ENCODE measurements around the gene MTMR6. TPM values are rescaled to one million over a fixed set of nuclear protein-coding genes. Genes with fewer than 3 reads are reported as not detected.

MTMR6 gene
- polyA plus RNA-seq, 1 donor (not counting 4 experiments of a cell fraction or from before 2014, with no cell fraction given), result 20.3 TPM

GRCh38 chr13:25295228-25295627 is 7.9 kb upstream of the MTMR6 start:
- DNase-seq (ENCODE audit: low read depth, low spot score) (no peak), FAIRE-seq (no peak)
- Histone ChIP-seq H3K27ac (ENCODE audit: control insufficient read depth, insufficient read depth, low read length) (no peak overlapping the region), H3K36me3 (ENCODE audit: control insufficient read depth in 2 of 2, extremely low read depth in 1 of 2, insufficient read depth in 2 of 2, low read length in 2 of 2) (no peaks in the 10 kb centered on the region), H3K9ac (ENCODE audit: control insufficient read depth, extremely low read depth, insufficient read depth, low read length) (no peak overlapping the region), H3K27me3 (ENCODE audit: control insufficient read depth, extremely low read depth, insufficient read depth, low read length) (peaks cover 4% of the 10 kb centered on the region), H3K9me1 (ENCODE audit: control insufficient read depth, extremely low read depth, insufficient read depth, low read length) (no peaks in the 10 kb centered on the region), H2AFZ (ENCODE audit: control insufficient read depth, low read length) (no peak overlapping the region), H3K4me1 (ENCODE audit: control insufficient read depth, extremely low read depth, insufficient read depth, low read length) (no peaks in the 10 kb centered on the region), H4K20me1 (ENCODE audit: control insufficient read depth, extremely low read depth, insufficient read depth, low read length) (no peaks in the 10 kb centered on the region), H3K79me2 (ENCODE audit: control insufficient read depth, insufficient read depth, low read length) (no peaks in the 10 kb centered on the region), H3K4me2 (ENCODE audit: control insufficient read depth, extremely low read depth, insufficient read depth, low read depth, low read length) (no peak overlapping the region), H3K4me3 (ENCODE audit: control insufficient read depth in 2 of 3, extremely low read depth in 1 of 3, insufficient read depth in 2 of 3, low read depth in 1 of 3, low read length in 3 of 3) (no peak overlapping the region), H3K9me3 (ENCODE audit: control insufficient read depth, low read depth, low read length) (no peaks in the 10 kb centered on the region)
- dilution Hi-C loops (cut with MboI; ENCODE audit: extremely low pct_ligation_motif_present, low sequenced_read_pairs), result no loop called here
- TF ChIP-seq, protein P1, sequence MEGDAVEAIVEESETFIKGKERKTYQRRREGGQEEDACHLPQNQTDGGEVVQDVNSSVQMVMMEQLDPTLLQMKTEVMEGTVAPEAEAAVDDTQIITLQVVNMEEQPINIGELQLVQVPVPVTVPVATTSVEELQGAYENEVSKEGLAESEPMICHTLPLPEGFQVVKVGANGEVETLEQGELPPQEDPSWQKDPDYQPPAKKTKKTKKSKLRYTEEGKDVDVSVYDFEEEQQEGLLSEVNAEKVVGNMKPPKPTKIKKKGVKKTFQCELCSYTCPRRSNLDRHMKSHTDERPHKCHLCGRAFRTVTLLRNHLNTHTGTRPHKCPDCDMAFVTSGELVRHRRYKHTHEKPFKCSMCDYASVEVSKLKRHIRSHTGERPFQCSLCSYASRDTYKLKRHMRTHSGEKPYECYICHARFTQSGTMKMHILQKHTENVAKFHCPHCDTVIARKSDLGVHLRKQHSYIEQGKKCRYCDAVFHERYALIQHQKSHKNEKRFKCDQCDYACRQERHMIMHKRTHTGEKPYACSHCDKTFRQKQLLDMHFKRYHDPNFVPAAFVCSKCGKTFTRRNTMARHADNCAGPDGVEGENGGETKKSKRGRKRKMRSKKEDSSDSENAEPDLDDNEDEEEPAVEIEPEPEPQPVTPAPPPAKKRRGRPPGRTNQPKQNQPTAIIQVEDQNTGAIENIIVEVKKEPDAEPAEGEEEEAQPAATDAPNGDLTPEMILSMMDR (optimal IDR thresholded peaks at IDR 0.05 in 1 of 3, IDR thresholded peaks at IDR 0.05 in 1 of 3, conservative IDR thresholded peaks at IDR 0.05 in 1 of 3; ENCODE audit: extremely low read depth in 1 of 3, insufficient read depth in 2 of 3, low read length in 3 of 3), result no peak
- TF ChIP-seq EZH2 (IDR thresholded peaks at IDR 0.05; ENCODE audit: low read length), result no peak

DNA sequence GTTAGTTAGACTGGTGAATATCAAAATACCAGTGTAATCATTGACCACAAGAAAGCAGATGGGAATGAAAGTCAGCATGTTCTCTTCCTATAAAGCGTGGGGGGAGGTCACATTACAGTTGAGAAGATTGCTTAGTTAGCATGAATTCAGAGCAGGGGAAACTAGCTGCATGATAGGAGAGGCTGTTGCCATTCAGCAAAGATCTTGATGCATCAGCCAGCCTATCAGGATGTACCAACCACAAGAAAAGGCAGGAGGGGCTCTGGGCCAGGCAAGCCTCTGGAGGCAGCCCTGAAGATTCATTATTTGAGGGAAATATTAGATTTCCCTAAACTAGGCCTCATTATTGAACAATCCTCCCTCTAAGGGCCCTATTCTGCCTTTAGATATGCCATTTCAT is 5.0 kb upstream of the MTMR6 start:
- Histone ChIP-seq H3K36me3 (ENCODE audit: control insufficient read depth in 2 of 2, extremely low read depth in 1 of 2, insufficient read depth in 2 of 2, low read length in 2 of 2) (no peaks in the 10 kb centered on the region), H3K4me1 (ENCODE audit: control insufficient read depth, extremely low read depth, insufficient read depth, low read length) (peaks cover 4% of the 10 kb centered on the region), H3K9me3 (ENCODE audit: control insufficient read depth, low read depth, low read length) (no peaks in the 10 kb centered on the region), H3K4me3 (ENCODE audit: control insufficient read depth in 2 of 3, extremely low read depth in 1 of 3, insufficient read depth in 2 of 3, low read depth in 1 of 3, low read length in 3 of 3) (no peak overlapping the region), H4K20me1 (ENCODE audit: control insufficient read depth, extremely low read depth, insufficient read depth, low read length) (no peaks in the 10 kb centered on the region), H2AFZ (ENCODE audit: control insufficient read depth, low read length) (peak overlapping the region; percentile 62), H3K4me2 (ENCODE audit: control insufficient read depth, extremely low read depth, insufficient read depth, low read depth, low read length) (no peak overlapping the region), H3K79me2 (ENCODE audit: control insufficient read depth, insufficient read depth, low read length) (no peaks in the 10 kb centered on the region), H3K27me3 (ENCODE audit: control insufficient read depth, extremely low read depth, insufficient read depth, low read length) (peaks cover 4% of the 10 kb centered on the region), H3K9me1 (ENCODE audit: control insufficient read depth, extremely low read depth, insufficient read depth, low read length) (no peaks in the 10 kb centered on the region), H3K9ac (ENCODE audit: control insufficient read depth, extremely low read depth, insufficient read depth, low read length) (no peak overlapping the region), H3K27ac (ENCODE audit: control insufficient read depth, insufficient read depth, low read length) (no peak overlapping the region)
- dilution Hi-C loops (cut with MboI; ENCODE audit: extremely low pct_ligation_motif_present, low sequenced_read_pairs), result no loop called here
- TF ChIP-seq, protein P1 (optimal IDR thresholded peaks at IDR 0.05 in 1 of 3, IDR thresholded peaks at IDR 0.05 in 1 of 3, conservative IDR thresholded peaks at IDR 0.05 in 1 of 3; ENCODE audit: extremely low read depth in 1 of 3, insufficient read depth in 2 of 3, low read length in 3 of 3), result no peak
- TF ChIP-seq EZH2 (IDR thresholded peaks at IDR 0.05; ENCODE audit: low read length), result no peak
- no peak for DNase-seq (ENCODE audit: low read depth, low spot score)
- peak; percentile 60 for FAIRE-seq
